GM12892 (cell line): ENCODE data around the gene PAX3.
"Not testable (repeated sequence)": the region's sequence is repeated elsewhere in the genome, so short reads cannot be mapped to it uniquely, and the experiment has no call there.

ENCODE experiments used
- POLR2A ChIP-seq: IDR thresholded peaks from 2 replicates; pipeline ENCODE4 v1.6.1; 2011; ENCODE audit warnings: low read depth, low read length, control low read depth
- POLR2AphosphoS5 ChIP-seq: IDR thresholded peaks from 2 replicates; pipeline ENCODE4 v1.6.1; 2011; ENCODE audit warnings: low read depth, low read length, control low read depth
- TAF1 ChIP-seq: IDR thresholded peaks from 2 replicates; pipeline ENCODE4 v1.6.1; 2011; ENCODE audit warnings: low read depth, mild to moderate bottlenecking, control low read depth, low read length, borderline replicate concordance

DNA sequence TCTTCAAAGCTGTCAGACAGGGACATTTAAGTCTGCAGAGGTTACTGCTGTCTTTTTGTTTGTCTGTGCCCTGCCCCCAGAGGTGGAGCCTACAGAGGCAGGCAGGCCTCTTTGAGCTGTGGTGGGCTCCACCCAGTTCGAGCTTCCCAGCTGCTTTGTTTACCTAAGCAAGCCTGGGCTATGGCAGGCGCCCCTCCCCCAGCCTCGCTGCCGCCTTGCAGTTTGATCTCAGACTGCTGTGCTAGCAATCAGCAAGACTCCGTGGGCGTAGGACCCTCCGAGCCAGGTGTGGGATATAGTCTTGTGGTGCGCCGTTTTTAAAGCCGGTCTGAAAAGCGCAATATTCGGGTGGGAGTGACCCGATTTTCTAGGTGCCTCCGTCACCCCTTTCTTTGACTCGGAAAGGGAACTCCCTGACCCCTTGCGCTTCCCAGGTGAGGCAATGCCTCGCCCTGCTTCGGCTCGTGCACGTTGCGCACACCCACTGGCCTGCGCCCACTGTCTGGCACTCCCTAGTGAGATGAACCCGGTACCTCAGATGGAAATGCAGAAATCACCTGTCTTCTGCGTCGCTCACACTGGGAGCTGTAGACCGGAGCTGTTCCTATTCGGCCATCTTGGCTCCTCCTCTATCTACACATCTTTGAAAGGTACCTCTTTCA is 143.7 kb downstream of the PAX3 start:
- TF ChIP-seq POLR2AphosphoS5, POLR2A, TAF1: not testable (repeated sequence)
